Fibroblast of mammary gland (primary cell): Measurements from ENCODE around the gene IL3RA.

Experiments
- DNase-seq: peaks from one replicate; pipeline ENCODE4 v3.0.0-alpha.2; 2010; ENCODE audit warnings: low read depth
- H3K4me3 ChIP-seq: 2 replicates; pipeline ENCODE4 v1.5.1; 2011; ENCODE audit warnings: low read depth, mild to moderate bottlenecking, low read length, moderate library complexity; ENCODE audit not compliant: control insufficient read depth
- TF ChIP-seq, protein P1 (sequence below): conservative IDR thresholded peaks from 2 replicates; pipeline ENCODE4 v1.5.1; 2011; ENCODE audit warnings: low read depth, low read length, inconsistent platforms; ENCODE audit not compliant: control insufficient read depth, insufficient read depth

Gene IL3RA

DNA sequence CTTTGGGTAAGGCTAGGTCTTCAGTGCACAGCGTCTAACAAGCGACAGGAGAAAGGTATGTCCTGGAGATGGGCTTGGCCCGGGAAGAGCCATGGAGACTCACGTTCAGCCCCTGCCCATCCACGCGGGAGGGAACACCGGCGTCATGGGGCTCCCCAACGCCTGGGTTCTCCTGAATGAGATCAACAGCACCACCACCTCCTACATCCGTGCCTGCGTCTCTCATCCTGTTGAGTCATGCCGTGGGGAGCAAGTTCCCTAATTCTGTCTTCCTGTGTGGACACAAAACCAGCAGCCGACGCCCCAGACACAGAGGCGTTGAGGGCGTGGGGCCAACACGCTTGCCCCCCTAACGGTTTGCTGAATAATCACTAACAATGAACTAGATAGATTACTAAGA lies 20.1 kb upstream of the IL3RA start:
- DNase-seq, result no peak
- H3K4me3 ChIP-seq, result no peak overlapping the region
- TF ChIP-seq, protein P1, sequence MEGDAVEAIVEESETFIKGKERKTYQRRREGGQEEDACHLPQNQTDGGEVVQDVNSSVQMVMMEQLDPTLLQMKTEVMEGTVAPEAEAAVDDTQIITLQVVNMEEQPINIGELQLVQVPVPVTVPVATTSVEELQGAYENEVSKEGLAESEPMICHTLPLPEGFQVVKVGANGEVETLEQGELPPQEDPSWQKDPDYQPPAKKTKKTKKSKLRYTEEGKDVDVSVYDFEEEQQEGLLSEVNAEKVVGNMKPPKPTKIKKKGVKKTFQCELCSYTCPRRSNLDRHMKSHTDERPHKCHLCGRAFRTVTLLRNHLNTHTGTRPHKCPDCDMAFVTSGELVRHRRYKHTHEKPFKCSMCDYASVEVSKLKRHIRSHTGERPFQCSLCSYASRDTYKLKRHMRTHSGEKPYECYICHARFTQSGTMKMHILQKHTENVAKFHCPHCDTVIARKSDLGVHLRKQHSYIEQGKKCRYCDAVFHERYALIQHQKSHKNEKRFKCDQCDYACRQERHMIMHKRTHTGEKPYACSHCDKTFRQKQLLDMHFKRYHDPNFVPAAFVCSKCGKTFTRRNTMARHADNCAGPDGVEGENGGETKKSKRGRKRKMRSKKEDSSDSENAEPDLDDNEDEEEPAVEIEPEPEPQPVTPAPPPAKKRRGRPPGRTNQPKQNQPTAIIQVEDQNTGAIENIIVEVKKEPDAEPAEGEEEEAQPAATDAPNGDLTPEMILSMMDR, result no peak

DNA sequence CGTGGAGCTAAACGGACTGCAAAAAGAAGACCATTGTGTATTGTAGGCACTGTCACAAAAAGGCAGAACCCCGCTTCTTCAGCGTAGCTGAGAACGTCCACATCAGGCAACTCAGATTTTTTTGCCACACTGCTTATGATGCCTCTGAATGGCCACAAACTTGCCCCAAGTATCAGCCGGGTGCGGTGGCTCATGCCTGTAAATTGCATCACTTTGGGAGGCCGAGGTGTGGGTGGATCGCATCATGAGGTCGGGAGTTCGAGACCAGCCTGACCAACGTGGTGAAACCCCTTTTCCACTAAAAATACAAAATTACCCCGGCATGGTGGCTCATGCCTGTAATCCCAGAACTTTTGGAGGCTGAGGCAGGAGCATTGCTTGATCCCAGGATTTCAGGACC lies 14.9 kb upstream of the IL3RA start:
- no peak overlapping the region for H3K4me3 ChIP-seq
- TF ChIP-seq, protein P1, result no peak
- no peak for DNase-seq

DNA sequence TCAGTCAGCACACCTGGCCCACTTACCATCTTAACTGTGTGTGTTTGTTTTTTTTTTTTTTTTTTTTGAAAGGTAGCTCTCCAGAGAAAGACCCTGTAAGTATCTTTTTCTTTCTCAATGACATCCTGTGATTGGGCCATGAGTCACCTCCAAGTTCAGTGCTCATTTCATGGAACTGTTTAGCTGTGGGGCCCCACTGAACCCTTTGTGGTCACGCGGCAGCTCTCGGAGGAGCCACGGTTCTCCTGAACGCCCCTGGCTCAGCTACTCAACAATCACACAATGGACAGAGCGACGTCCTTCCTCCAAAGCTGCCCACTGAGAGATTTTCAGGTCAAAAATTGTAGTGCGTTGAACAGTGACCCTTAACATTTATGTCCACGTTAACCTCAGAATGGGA lies 14.2 kb upstream of the IL3RA start:
- TF ChIP-seq, protein P1, result no peak
- no peak for DNase-seq
- H3K4me3 ChIP-seq, result no peak overlapping the region

DNA sequence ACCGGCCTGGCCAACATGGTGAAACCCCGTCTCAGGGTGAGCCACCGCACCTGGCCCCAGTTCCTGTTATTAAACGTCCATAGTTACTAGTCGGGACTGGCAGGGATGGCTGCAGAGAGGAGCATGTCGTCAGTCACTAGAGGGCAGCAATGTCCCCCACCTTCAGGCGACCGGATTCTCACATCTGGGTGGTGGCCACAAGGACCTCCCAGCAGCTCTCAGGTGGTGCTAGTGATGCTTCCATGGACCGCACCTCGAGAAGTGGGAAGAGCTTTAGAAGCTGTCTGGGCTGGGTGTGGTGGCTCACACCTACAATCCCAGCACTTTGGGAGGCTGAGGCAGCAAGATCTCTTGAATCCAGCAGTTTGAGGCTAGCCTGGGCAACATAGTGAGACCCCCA lies 13.3 kb upstream of the IL3RA start:
- no peak overlapping the region for H3K4me3 ChIP-seq
- no peak for DNase-seq
- TF ChIP-seq, protein P1, result no peak

DNA sequence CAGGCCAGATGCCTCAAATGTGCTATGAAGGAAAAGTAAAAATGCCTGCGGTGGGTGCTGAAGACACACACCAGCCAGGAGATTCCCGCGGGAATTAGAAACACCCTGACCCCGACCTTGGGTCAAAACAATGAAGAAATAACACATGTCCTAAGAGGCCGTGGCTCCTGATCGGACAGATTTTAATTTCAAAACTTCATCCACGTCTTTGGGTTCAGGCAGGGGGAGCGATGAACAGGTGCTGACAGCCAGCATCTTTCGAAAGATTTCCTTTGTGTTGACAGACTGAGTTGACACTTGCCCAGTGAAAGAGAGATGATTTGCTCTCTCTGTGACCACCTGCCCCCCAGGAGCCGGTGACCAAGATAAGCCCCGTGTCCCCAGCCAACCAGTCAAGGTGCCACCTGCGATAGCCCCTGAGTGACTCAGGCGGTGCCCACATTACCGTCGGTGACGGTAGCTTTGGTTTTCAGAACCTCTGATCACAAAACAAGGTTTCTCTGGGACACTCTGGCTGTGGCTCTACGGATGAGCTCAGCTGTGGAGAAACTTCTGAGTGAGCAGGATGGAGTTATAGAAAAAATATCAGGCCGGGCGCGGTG lies 11.0 kb upstream of the IL3RA start:
- TF ChIP-seq, protein P1, result no peak
- DNase-seq, result no peak
- no peak overlapping the region for H3K4me3 ChIP-seq

DNA sequence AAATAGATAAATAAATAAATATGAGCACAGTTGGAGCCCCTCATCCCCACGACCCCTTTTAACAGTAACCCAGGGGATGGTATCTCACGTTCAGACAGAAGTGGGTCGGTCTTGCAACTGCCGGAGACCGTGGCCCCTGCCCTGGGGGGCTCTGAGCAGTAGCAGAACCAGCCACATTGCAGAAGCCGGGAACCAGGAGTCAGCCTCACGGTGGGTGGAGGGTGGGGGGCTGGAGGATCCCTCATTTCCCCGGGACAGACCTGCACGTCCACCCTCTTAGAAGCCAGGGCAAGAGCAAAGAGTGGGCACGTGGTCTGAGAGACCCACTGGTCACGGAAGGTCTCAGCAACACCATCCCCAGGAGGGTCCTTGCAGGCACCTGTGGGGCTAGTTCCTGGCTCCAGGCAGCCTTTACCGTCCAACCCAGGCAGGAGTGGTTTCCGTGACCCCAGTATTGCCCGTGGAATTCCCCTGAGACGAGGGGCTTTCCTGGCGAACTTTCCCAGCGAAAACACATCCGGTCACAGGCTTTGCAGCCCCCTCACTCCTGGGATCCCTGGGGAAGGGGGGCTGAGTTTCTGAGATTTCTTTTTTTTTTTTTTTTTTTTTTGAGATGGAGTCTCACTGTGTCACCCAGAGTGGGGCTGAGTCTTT lies 8.8 kb upstream of the IL3RA start:
- TF ChIP-seq, protein P1, result no peak
- DNase-seq, result no peak
- H3K4me3 ChIP-seq, result no peak overlapping the region
